ENCODE measurements around the gene COL4A2.

The COL4A2 gene

DNA sequence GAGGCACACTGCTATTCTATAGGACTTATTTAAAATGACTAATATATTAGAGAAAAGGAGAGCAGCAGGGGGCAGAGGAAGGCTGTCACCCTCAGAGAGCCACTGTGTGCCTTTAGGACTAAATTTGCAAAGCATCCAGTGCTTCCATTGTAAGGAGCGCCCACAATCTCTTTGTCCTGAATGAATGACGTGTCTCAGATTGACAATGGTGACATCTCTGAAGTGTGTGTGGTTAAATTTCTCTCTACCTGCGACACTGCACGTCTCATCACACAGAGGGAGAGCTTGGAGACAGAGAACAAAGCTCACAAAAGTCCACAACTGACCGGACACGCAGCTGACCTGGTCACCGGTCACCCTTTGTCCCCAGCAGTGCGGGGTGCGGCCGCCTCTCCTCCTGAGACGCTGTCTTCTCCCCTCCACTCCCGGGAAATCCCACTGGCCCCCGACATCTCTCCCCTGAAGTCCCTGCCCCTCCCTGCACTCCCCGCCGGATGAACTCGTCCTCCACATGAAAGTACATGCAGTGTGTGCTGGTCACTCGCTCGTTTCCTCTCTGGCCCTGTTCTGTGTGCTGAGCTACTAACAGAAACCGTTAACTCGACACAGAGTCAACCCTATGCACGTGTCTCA, 147.3 kb downstream of the COL4A2 start:
- Mint-ChIP-seq H3K4me1 (peaks cover 6% of the 10 kb centered on the region), H3K9me3 (no peaks in the 10 kb centered on the region), H3K27ac (no peak overlapping the region), H3K36me3 (no peaks in the 10 kb centered on the region), H3K4me3 (no peak overlapping the region)
- DNase-seq (ENCODE audit: low spot score in 2 of 2): no peak
- ATAC-seq: no peak

DNA sequence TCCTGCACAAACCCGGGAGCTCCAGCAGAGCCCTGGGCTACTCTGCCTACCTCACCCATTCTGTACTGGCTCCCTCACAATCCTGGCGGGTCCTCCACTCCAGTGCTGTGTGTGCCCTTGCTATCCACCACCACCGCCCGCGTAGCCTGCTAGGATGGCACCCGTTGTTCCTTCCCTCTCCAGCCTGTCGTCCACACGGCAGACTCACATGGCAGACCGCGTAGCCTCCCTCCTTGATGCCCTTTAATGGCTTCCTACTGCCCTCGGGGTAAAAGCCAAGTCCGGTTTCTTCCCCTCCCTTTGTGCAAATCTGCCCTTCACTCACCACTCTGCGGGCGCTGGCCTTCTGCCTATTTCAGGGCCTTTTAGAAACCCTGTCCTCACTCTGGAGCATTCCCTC, 147.9 kb downstream of the COL4A2 start:
- Mint-ChIP-seq H3K9me3 (no peaks in the 10 kb centered on the region), H3K27ac (no peak overlapping the region), H3K4me3 (no peak overlapping the region), H3K4me1 (peaks cover 6% of the 10 kb centered on the region), H3K36me3 (no peaks in the 10 kb centered on the region)
- DNase-seq (ENCODE audit: low spot score in 2 of 2) (no peak), ATAC-seq (no peak)

DNA sequence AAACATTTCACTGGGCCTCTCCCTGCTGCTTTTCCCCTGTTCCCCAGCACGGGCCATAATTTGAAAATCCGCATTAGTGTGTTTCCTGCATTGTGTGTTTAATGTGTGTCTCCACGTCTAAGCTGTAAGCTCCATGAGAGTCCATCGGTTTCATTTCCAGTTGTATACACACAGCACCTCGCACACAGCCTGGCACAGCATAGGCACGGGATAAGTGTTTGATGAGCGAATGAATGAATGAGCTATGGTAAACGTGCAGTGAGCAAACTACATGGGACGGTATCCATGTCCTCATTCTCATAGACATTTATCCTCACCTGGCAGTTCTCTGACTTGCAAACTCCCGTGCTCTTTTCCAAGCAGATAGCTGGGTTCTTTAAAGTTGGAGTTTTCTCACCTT, 148.4 kb downstream of the COL4A2 start:
- no peaks in the 10 kb centered on the region for H3K36me3 Mint-ChIP-seq
- no peak overlapping the region for H3K4me3 Mint-ChIP-seq
- no peak overlapping the region for H3K27ac Mint-ChIP-seq
- H3K9me3 Mint-ChIP-seq: no peaks in the 10 kb centered on the region
- no peak for ATAC-seq
- no peak for DNase-seq (ENCODE audit: low spot score in 2 of 2)
- peaks cover 6% of the 10 kb centered on the region for H3K4me1 Mint-ChIP-seq

DNA sequence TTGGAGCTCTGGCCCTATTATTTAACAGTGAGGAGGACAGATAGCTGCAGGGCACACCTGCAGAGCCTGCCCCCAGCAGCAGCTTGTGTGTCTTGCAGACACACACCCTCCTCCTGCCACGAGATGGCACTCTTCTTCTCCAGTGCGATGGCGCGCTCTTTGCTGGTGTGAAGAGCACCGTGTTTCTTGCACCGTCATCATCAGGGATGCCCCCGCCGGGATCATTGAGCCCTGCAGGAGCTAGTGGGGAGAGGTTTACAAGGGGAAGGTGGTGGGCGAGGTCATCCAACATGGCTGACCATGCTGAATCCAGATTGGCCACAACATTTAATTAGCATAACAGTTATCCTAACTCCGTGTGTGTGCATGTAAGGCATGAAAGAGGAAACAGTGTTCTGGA, 148.9 kb downstream of the COL4A2 start:
- Mint-ChIP-seq H3K9me3 (no peaks in the 10 kb centered on the region), H3K36me3 (no peaks in the 10 kb centered on the region), H3K4me1 (peaks cover 6% of the 10 kb centered on the region), H3K4me3 (peak overlapping the region; percentile 7), H3K27ac (no peak overlapping the region)
- DNase-seq (ENCODE audit: low spot score in 2 of 2) (peak; percentile 28 to 72), ATAC-seq (peak; percentile 90)

DNA sequence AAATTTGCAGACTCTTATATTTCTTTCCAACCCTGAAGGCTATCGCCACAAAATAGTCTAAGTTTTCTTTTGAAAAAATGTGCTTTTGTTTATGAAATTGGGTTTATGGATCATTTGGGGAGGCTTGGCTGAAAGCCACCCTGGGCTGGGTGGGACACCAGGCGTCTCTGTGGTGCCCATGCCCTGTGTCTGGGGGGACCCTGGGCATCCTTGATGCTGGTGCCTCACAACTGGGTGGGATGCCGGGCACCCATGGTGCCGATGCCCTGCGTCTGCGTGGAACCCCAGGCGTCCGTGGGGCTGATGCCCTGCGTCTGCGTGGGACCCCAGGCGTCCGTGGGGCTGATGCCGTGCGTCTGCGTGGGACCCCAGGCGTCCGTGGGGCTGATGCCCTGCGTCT, 149.5 kb downstream of the COL4A2 start:
- DNase-seq (ENCODE audit: low spot score in 2 of 2) (no peak), ATAC-seq (no peak)
- no peaks in the 10 kb centered on the region for H3K9me3 Mint-ChIP-seq
- H3K4me3 Mint-ChIP-seq: no peak overlapping the region
- no peaks in the 10 kb centered on the region for H3K36me3 Mint-ChIP-seq
- peaks cover 6% of the 10 kb centered on the region for H3K4me1 Mint-ChIP-seq
- H3K27ac Mint-ChIP-seq: no peak overlapping the region

DNA sequence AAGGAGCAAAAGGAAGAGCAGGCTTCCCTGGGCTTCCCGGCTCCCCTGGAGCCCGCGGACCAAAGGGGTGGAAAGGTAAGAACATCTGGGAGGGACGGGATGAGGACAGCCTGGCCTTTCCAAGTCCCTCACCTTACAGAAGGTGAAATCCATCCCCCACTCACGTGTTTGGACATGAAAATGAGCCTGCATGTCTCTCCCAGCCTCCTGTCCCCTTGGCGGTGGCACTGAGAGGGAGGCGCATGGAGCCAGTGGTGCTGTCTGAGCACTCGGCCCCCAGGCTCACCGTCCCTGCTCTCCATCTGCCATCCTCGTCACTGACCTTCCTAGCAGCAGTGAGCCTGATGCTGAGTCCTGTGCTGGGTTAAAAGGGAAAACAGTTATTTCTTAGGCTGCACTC, 150.3 kb downstream of the COL4A2 start:
- peaks cover 6% of the 10 kb centered on the region for H3K4me1 Mint-ChIP-seq
- no peak overlapping the region for H3K27ac Mint-ChIP-seq
- ATAC-seq: no peak
- H3K4me3 Mint-ChIP-seq: no peak overlapping the region
- no peaks in the 10 kb centered on the region for H3K9me3 Mint-ChIP-seq
- DNase-seq (ENCODE audit: low spot score in 2 of 2): no peak
- no peaks in the 10 kb centered on the region for H3K36me3 Mint-ChIP-seq

DNA sequence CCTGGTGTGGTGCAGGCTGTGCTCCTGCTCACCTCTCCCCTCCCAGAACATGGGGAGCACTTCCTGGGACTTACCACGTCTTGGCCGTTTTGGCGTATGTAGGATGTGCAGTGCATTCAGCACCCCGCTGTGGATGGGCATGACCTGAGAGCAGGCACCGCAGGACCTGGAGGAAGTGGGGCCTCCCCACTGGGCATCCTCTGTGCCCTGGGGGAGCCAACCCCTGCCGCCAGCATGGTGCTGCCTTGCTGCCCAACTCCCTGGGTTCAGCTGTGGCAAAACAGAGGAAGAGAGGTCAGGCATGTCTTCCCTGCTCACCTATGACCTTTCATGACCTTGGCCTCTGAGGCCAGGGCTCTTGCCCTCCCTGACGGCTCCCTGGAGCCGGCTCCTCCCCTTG, 150.9 kb downstream of the COL4A2 start:
- Mint-ChIP-seq H3K9me3 (no peaks in the 10 kb centered on the region), H3K36me3 (no peaks in the 10 kb centered on the region), H3K4me1 (peaks cover 6% of the 10 kb centered on the region), H3K27ac (no peak overlapping the region), H3K4me3 (no peak overlapping the region)
- DNase-seq (ENCODE audit: low spot score in 2 of 2): no peak
- ATAC-seq: peak; percentile 4

DNA sequence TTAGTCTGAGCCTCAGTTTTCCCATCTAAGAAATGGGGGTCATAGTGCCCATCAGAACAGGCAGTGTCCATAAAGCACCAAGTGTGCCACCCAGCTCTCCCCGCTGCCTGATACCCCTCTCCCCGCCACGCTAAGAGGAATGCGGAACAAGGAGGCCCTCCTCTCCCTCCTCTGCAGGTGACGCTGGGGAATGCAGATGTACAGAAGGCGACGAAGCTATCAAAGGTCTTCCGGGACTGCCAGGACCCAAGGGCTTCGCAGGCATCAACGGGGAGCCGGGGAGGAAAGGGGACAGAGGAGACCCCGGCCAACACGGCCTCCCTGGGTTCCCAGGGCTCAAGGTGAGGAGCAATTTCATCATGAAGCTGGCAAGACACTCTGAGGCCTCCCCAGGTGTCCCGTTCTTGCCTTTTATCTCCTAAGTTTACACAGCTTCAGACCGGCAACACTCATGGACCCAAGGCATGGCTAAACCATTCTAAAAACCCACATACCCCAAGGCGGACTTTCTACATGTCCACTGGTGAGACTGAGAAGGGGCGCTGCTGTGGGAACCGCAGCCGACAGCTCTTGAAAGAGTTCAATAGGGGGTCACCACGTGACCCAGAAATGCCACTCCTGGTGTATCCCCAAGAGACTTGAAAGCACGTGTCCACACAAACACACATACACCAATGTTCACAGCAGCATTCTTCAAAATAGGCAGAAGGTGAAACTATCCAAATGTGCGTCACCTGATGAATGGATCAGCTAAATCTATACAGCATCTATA, 151.7 kb downstream of the COL4A2 start:
- no peak for ATAC-seq
- Mint-ChIP-seq H3K27ac (no peak overlapping the region), H3K9me3 (no peaks in the 10 kb centered on the region), H3K4me3 (no peak overlapping the region), H3K4me1 (peaks cover 6% of the 10 kb centered on the region), H3K36me3 (no peaks in the 10 kb centered on the region)
- no peak for DNase-seq (ENCODE audit: low spot score in 2 of 2)

DNA sequence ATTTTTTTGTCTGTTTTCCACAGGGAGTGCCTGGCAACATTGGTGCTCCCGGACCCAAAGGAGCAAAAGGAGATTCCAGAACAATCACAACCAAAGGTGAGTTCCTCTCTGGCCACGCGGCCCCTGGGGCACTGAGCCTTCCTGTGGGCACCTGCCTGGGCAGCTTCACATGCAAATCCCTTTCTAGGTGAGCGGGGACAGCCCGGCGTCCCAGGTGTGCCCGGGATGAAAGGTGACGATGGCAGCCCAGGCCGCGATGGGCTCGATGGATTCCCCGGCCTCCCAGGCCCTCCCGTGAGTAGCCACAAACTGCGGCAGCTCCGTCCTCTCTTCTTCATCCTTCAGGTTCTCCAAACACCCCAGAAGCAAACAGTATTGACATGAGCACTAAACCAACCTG, 155.0 kb downstream of the COL4A2 start:
- H3K4me1 Mint-ChIP-seq: no peaks in the 10 kb centered on the region
- DNase-seq (ENCODE audit: low spot score in 2 of 2) (no peak), ATAC-seq (no peak)
- H3K36me3 Mint-ChIP-seq: no peaks in the 10 kb centered on the region
- no peaks in the 10 kb centered on the region for H3K9me3 Mint-ChIP-seq
- no peak overlapping the region for H3K27ac Mint-ChIP-seq
- H3K4me3 Mint-ChIP-seq: no peak overlapping the region

DNA sequence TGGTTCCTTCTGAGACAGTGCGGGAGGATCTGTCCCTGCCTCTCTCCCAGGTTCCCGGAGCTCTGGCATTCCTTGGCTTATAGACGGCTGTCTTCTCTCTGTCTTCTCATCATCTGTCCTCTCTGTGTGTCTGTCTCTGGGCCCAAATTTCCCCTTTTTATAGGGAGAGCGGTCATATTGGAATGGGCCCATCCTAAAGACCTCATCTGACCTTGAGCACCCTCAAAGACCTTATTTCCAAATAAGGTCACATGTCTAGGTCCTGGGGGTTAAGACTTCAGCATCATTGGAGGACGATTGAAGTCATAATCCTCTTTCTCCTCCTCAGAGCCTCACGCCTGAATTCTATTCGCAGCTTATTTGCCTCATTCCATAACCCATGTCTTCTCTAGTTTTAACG, 156.1 kb downstream of the COL4A2 start:
- Mint-ChIP-seq H3K4me3 (no peak overlapping the region), H3K27ac (no peak overlapping the region), H3K4me1 (no peaks in the 10 kb centered on the region), H3K9me3 (no peaks in the 10 kb centered on the region), H3K36me3 (no peaks in the 10 kb centered on the region)
- DNase-seq (ENCODE audit: low spot score in 2 of 2) (no peak), ATAC-seq (no peak)

DNA sequence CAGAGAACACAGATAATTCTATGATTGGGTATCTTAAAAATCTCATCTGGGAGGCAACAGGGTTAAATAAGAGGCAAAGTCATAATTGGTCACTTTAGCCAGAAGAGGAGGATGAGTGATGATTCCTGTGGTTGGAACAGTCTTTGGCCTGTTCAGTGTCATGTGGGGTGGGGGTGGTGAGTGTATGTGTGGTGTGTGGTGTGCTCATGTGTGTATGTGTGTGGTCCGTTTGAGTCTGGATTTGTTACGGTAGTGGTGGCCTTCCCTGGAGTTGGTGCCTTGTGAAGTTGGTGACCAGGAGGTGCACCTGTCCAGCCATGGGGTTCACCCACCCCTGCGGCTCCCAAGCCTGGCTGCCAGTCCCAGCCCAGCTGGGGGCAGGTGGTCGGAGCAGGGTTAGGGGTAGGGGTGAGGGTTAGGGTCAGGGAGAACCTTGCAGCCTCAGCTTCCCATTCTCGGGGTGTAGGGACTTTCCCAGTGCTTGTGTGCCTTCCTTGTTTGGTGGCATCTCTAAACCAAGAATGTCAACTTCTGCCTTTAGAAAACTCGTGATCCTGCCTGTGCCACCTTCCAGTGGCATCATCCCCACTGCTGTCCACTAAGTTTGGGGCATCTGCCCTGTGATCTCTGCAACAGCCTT, 156.9 kb downstream of the COL4A2 start:
- Mint-ChIP-seq H3K4me3 (no peak overlapping the region), H3K9me3 (no peaks in the 10 kb centered on the region), H3K36me3 (no peaks in the 10 kb centered on the region), H3K4me1 (no peaks in the 10 kb centered on the region), H3K27ac (no peak overlapping the region)
- DNase-seq (ENCODE audit: low spot score in 2 of 2) (no peak), ATAC-seq (peak; percentile 11)

DNA sequence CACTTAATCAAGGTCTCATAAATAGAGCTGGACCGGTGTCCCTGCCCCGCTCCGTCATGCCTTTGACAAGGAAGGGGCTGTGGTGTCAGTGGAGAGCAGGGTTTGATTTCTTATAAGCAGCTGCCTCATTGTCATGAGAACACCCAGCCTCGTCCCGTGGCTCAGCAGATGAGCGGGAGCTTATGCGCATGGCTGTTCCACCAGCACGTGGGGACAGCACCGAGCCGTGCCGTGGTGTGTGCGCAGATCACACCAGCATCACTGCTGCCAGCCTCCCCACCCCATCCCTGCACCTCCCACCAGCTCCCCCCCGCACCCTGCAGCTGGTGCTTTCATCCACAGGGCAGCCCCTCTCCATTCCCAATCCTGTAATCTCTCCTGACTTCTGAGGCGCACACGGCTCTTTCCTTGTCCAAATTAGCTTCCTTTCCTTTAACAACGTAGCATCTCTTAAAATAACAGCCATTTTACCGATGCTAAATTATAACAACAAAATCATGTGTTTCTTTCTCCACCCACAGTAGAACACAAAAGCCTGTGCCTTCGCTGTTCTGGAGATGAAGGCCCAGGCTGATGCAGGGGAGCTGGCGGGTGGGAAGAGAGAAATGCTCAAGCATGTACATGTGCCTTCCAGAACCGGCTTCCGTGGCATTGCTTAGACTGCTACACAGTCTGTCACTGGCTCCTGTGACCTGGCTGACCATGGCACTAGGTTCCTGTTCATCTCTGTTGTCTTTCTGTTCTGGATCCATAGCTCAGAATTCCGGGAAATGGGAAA, 157.7 kb downstream of the COL4A2 start:
- Mint-ChIP-seq H3K4me3 (no peak overlapping the region), H3K36me3 (no peaks in the 10 kb centered on the region), H3K27ac (no peak overlapping the region), H3K4me1 (no peaks in the 10 kb centered on the region), H3K9me3 (no peaks in the 10 kb centered on the region)
- ATAC-seq: no peak
- no peak for DNase-seq (ENCODE audit: low spot score in 2 of 2)

DNA sequence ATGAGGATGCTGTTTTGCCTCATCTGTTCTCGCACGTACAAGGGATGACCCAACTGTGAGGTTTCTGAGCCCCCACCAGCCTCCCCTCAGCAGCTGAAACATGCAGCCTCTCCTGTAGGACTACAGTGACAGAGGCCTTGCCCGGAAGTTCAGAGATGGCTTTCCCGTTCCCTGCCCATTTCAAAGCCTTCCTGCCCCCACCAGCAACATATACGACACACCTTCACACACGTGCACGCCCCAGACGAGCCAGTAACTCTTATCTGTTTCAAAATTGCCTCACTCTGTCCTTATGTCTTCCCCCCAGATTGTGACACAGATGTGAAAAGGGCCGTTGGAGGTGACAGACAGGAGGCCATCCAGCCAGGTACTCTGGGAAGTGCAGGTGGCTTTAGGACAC, 158.6 kb downstream of the COL4A2 start:
- Mint-ChIP-seq H3K4me1 (no peaks in the 10 kb centered on the region), H3K27ac (no peak overlapping the region), H3K4me3 (no peak overlapping the region), H3K36me3 (no peaks in the 10 kb centered on the region), H3K9me3 (no peaks in the 10 kb centered on the region)
- no peak for ATAC-seq
- no peak for DNase-seq (ENCODE audit: low spot score in 2 of 2)

DNA sequence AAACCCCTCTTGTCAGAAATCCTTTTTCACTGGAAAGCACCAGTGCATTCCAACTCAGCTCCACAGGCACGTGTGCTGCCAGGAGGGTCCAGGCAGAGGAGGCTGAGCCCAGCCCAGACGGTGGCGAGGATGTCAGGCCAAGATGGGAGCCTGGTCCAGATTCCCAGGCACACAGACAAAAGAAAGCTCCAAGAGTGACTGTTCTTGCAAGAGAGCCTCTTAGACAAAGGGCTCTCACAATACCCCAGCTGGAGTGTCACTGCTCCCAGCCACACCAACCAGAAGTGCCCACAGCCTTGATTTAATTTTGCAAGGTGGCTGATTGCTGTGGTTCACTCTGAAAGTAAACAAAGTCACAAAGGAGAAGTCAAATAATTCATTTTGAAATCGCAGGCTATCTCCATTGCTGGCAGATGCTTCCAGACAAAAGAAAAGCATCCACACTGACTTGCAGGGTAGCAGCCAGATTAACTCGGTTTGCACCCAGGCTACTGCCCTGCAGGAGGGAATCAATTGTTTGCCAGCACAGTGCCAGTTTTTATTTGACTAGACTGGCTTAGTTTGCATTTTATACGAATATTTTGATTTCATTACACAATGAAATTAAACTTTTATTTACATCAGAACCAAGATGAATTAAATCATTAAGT, 159.3 kb downstream of the COL4A2 start:
- no peaks in the 10 kb centered on the region for H3K9me3 Mint-ChIP-seq
- DNase-seq (ENCODE audit: low spot score in 2 of 2) (no peak), ATAC-seq (no peak)
- H3K36me3 Mint-ChIP-seq: no peaks in the 10 kb centered on the region
- no peak overlapping the region for H3K27ac Mint-ChIP-seq
- no peak overlapping the region for H3K4me3 Mint-ChIP-seq
- H3K4me1 Mint-ChIP-seq: peaks cover under 1% of the 10 kb centered on the region

DNA sequence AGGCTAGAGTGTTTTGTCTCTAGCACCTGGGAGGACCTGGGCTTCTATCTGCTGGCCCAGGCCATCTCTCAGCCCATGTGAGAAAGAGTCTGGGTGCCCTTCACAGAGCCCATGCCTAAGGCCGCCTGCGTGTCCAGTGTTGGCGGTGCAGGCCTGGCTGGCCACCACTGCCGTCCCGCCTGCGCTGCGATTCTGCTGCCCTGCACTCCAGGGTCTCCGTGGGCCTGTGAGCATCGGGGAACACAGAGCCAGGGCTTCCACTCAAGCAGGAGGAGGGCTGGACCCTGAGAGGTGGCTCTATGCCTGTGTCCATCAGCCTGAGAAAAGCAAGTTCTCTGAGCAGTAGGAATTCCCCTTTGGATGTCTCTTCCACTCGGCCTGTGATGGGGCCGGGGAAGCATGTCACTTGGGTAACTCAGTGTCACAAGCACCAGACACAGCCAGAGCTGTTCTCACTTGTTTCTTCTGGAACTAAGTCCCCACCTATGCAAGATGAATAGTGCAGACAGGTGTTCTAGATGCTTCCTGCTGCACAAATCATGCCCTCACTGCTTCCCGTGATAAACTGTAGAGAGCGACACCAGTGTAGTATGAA, 160.5 kb downstream of the COL4A2 start:
- Mint-ChIP-seq H3K9me3 (no peaks in the 10 kb centered on the region), H3K4me1 (peaks cover 6% of the 10 kb centered on the region), H3K36me3 (no peaks in the 10 kb centered on the region), H3K27ac (no peak overlapping the region), H3K4me3 (no peak overlapping the region)
- no peak for DNase-seq (ENCODE audit: low spot score in 2 of 2)
- no peak for ATAC-seq

Measured in stimulated activated effector memory CD8-positive, alpha-beta T cell treated with anti-CD3 and anti-CD28 coated beads, Interleukin-12 subunit alpha, Interleukin-12 subunit beta, amount 100 ng/mL, for 72 hours (primary cell).